Thoracic aorta (tissue), 2 donors: ENCODE measurements around the gene LBH. TPM values are rescaled to one million over a fixed set of nuclear protein-coding genes. Genes with fewer than 3 reads are reported as not detected.

Experiments
- ATAC-seq: fragments of 150-250 bp; one replicate; pipeline ENCODE4 v1.8.0; 2017; ENCODE audit warnings: low read depth; ENCODE audit not compliant: insufficient number of reproducible peaks, low FRiP score
- DNase-seq: peaks from one replicate; pipeline ENCODE4 v3.0.0-alpha.2; 2020; ENCODE audit warnings: low spot score
- H3K27ac ChIP-seq, 2 donors: fragments of 200-600 bp; sonication (generic); 1 replicate in 1 of 2; 2 replicates in 1 of 2; pipeline ENCODE4 v1.5.1; 2016; ENCODE audit warnings: mild to moderate bottlenecking in 2 of 2, moderate library complexity in 2 of 2
- H3K27me3 ChIP-seq: fragments of 200-600 bp; sonication (generic); replicated peaks from 2 replicates; pipeline ENCODE4 v1.6.0; 2016; ENCODE audit warnings: mild to moderate bottlenecking; ENCODE audit not compliant: insufficient read depth
- H3K36me3 ChIP-seq: fragments of 200-600 bp; sonication (generic); one replicate; pipeline ENCODE4 v1.5.1; 2016
- H3K4me1 ChIP-seq, 2 donors: fragments of 200-600 bp; sonication (generic); 1 replicate in 1 of 2; 2 replicates in 1 of 2; pipeline versions ENCODE4 v1.5.1 to v1.6.0; 2016; ENCODE audit warnings: low read depth in 2 of 2, mild to moderate bottlenecking in 1 of 2; ENCODE audit not compliant: control insufficient read depth in 1 of 2
- H3K4me3 ChIP-seq: fragments of 200-600 bp; sonication (generic); 2 replicates; pipeline ENCODE4 v1.5.1; 2016; ENCODE audit warnings: mild to moderate bottlenecking
- H3K9me3 ChIP-seq: fragments of 200-600 bp; sonication (generic); 2 replicates; pipeline ENCODE4 v1.5.1; 2016
- total RNA-seq, 2 donors: library from RNA; depleted of rRNA; stranded (reverse); fragments of >200 nt; gene quantifications; one replicate each; pipeline versions ENCODE4 v1.1.0 to v1.2.3, GENCODE V29; 2016
- TF ChIP-seq, protein P1 (sequence below): fragments of 200-600 bp; sonication (generic); IDR thresholded peaks from one replicate; pipeline ENCODE4 v1.5.1; 2019; ENCODE audit warnings: antibody characterized with exemption

The LBH gene
- total RNA-seq, 2 donors from 2014 or later, result 121 to 210 TPM

DNA sequence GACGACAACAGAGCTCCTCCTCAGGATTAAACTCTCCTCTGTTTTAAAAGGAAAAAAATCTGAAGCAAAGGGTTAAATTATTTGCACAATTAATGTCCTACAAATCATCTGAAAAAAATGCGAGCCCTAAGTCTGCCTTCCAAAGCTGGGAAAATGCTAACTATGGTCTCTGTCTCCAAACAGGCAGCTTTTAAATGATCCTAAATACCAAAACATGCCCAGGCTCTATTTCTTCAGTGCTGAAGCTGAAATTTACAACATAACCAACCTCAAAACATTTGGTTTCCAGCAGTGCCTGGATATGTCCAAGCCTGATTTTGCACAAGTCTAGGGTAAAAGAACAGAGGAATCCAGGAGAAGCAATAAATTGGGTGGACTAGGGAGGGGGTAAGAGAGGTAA, 57.2 kb downstream of the LBH start:
- Histone ChIP-seq H3K27me3 (no peaks in the 10 kb centered on the region), H3K4me1 (peaks cover 0 to 6% of the 10 kb centered on the region in 2 donors), H3K27ac (no peak overlapping the region), H3K4me3 (no peak overlapping the region), H3K36me3 (no peaks in the 10 kb centered on the region), H3K9me3 (no peaks in the 10 kb centered on the region)
- DNase-seq (no peak), ATAC-seq (no peak)
- TF ChIP-seq, protein P1, sequence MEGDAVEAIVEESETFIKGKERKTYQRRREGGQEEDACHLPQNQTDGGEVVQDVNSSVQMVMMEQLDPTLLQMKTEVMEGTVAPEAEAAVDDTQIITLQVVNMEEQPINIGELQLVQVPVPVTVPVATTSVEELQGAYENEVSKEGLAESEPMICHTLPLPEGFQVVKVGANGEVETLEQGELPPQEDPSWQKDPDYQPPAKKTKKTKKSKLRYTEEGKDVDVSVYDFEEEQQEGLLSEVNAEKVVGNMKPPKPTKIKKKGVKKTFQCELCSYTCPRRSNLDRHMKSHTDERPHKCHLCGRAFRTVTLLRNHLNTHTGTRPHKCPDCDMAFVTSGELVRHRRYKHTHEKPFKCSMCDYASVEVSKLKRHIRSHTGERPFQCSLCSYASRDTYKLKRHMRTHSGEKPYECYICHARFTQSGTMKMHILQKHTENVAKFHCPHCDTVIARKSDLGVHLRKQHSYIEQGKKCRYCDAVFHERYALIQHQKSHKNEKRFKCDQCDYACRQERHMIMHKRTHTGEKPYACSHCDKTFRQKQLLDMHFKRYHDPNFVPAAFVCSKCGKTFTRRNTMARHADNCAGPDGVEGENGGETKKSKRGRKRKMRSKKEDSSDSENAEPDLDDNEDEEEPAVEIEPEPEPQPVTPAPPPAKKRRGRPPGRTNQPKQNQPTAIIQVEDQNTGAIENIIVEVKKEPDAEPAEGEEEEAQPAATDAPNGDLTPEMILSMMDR, result no peak

DNA sequence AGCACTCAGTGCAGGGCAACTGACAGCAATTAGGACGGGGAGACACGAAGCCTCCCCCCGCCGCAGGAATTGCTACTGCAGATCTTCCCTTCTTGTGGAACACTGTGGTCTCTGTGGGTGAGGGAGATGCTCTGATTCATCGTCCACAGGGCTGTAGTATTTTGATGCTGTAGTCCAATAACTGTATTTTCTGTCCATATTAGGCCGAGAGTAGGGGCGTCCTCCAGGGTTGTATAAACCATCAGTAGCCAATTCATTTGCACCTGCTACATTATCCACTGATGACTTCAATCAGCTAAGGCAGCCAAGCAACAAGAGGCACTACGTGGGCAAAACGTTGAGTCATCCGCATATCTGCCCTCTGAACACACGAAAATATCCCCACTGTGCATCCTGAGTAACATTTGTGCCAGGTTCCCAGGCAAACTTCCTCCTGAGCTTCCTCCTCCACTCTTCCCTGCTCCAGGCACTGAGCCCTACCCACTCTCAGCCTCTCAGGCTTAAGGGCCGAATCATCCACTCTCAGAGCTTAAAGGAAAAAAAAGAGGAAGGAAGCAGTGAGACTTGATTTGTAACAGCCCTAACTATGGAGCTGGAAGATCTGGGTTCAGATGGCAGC, 62.1 kb downstream of the LBH start:
- TF ChIP-seq, protein P1, result no peak
- H3K27me3 ChIP-seq, result no peaks in the 10 kb centered on the region
- DNase-seq (no peak), ATAC-seq (no peak)
- H3K4me1 ChIP-seq, result peaks cover 0 to 9% of the 10 kb centered on the region in 2 donors
- no peaks in the 10 kb centered on the region for H3K36me3 ChIP-seq
- no peak overlapping the region for H3K4me3 ChIP-seq
- H3K9me3 ChIP-seq, result no peaks in the 10 kb centered on the region
- H3K27ac ChIP-seq, result no peak overlapping the region

DNA sequence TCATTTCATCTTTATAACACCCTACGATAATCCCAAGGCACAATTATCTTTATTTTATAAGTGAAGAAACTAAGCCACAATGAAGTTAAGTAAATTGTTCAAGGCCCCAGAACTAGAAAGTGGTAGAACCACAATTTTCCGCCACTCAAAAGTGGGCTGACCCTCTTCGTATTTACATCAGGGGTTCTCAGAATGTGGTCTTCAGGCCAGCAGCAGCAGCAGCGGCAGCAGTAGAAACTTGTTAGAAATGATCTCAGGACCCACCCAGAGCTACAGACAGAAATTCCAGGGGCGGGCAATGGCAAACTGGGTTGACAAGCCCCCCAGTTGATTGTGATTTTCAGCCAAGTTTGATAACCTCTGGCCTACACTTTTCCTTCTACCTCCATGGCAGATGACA, 62.8 kb downstream of the LBH start:
- H3K9me3 ChIP-seq, result no peaks in the 10 kb centered on the region
- peaks cover 0 to 9% of the 10 kb centered on the region in 2 donors for H3K4me1 ChIP-seq
- DNase-seq, result no peak
- no peak overlapping the region for H3K4me3 ChIP-seq
- TF ChIP-seq, protein P1, result no peak
- H3K27me3 ChIP-seq, result no peaks in the 10 kb centered on the region
- H3K36me3 ChIP-seq, result no peaks in the 10 kb centered on the region
- ATAC-seq, result no peak
- H3K27ac ChIP-seq, result no peak overlapping the region

DNA sequence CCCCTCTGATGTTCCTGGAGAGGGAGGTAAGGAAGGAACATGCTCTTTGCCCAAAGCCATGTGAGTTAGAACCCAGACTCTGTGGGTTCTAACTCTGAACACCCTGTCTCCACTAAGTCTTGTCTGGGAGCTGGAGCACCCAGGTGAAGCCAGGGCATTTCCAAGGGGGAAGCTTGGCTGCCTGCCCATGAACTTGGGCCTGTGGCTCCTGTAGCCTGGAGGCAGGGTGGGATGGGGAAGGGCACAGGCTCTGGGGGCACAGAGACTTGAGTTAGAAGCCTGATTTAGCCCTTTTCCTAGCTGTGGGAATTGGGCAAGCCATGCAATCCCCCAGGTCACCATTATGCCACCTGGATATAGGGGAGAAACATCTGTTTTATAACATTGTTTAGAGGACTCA, 65.2 kb downstream of the LBH start:
- Histone ChIP-seq H3K27me3 (no peaks in the 10 kb centered on the region), H3K4me3 (no peak overlapping the region), H3K27ac (no peak overlapping the region), H3K36me3 (no peaks in the 10 kb centered on the region), H3K4me1 (peaks cover 14 to 25% of the 10 kb centered on the region in 2 donors), H3K9me3 (no peaks in the 10 kb centered on the region)
- ATAC-seq (no peak), DNase-seq (no peak)
- TF ChIP-seq, protein P1, result no peak

DNA sequence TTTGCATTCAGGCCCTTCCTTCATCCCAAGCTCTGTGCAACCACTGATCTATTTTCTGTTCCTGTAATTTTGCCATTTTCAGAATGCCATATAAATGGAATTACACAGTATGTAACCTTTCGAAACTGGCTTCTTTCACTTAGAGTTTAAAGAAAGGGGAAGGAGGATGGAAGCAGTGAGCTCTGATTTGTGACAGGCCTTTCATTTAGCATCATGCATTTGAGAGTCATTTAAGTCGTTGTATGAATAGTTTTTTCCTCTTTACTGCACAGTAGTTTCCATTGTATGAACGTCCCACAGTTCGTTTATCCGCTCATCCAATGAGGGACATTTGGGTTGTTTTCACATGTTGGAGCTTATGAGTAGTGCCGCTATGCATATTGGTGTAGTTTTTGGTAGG, 67.0 kb downstream of the LBH start:
- TF ChIP-seq, protein P1, result no peak
- Histone ChIP-seq H3K4me1 (peaks cover 17 to 27% of the 10 kb centered on the region in 2 donors), H3K27me3 (no peaks in the 10 kb centered on the region), H3K4me3 (no peak overlapping the region), H3K27ac (no peak overlapping the region), H3K9me3 (no peaks in the 10 kb centered on the region), H3K36me3 (no peaks in the 10 kb centered on the region)
- no peak for DNase-seq
- ATAC-seq, result no peak
